Ovary (tissue), 9 donors: ENCODE results near the gene CCL13. TPM values are rescaled to one million over a fixed set of nuclear protein-coding genes. Genes with fewer than 3 reads are reported as not detected.

Experiments used
- DNase-seq, 5 donors: peaks; one replicate each; pipeline ENCODE4 v3.0.0-alpha.2; 2019 to 2020
- H3K27ac ChIP-seq, 2 donors: fragments of 200-600 bp; one replicate each; pipeline versions ENCODE4 v1.5.1 to v1.8.0; 2019 to 2022
- H3K27me3 ChIP-seq: fragments of 200-600 bp; one replicate; pipeline ENCODE4 v1.8.0; 2022
- H3K36me3 ChIP-seq: fragments of 200-600 bp; sonication (generic); one replicate; pipeline ENCODE4 v1.5.1; 2019
- H3K4me1 ChIP-seq: one replicate; pipeline ENCODE4 v1.8.1; 2013; ENCODE audit warnings: mild to moderate bottlenecking, moderate library complexity; ENCODE audit not compliant: insufficient read depth
- H3K4me3 ChIP-seq: fragments of 200-600 bp; sonication (generic); one replicate; pipeline ENCODE4 v1.5.1; 2017
- H3K9me3 ChIP-seq, 2 donors: fragments of 200-600 bp in 1 of 2; sonication (generic) in 1 of 2; one replicate each; pipeline versions ENCODE4 v1.5.1 to v1.8.1; 2013 to 2019; ENCODE audit warnings: mild to moderate bottlenecking in 1 of 2, moderate library complexity in 1 of 2
- EP300 ChIP-seq: sonication (generic); formaldehyde crosslinking; IDR thresholded peaks from one replicate; pipeline ENCODE4 v1.6.1; 2017; ENCODE audit warnings: antibody characterized with exemption
- POLR2A ChIP-seq: fragments of 450-650 bp; IDR thresholded peaks from one replicate; pipeline ENCODE4 v1.6.1; 2017; ENCODE audit warnings: antibody characterized with exemption, mild to moderate bottlenecking, moderate library complexity
- WGBS, 3 donors: extraction: QIAGEN DNeasy Blood & Tissue Kit in 1 of 3; methylation state at CpG; one replicate each; pipeline versions ENCODE4 v1.1.5 to v1.1.7; 2013 to 2017; 5-methylcytosine and 5-hydroxymethylcytosine counted together
- intact Hi-C, 4 donors: fragments of 100-400 bp; cut with DNase I; formaldehyde crosslinking; loops; one replicate each; pipeline versions ENCODE4 v1.11.0 to v1.15.1; 2022 to 2023
- polyA plus RNA-seq, 2 donors: library from polyadenylated mRNA; stranded (reverse); fragments of 200-250 nt in 1 of 2; fragments of 350-450 nt in 1 of 2; fragmentation: Illumina TruSeq in 1 of 2; extraction: RNeasy Lipid Tissue Mini Kit (QIAGEN cat#74804) in 1 of 2; gene quantifications; one replicate each; pipeline ENCODE4 v1.2.3, GENCODE V29; 2013 to 2014
- total RNA-seq, 7 donors: library from RNA; depleted of rRNA in 2 of 7; stranded (reverse); fragments of >200 nt in 2 of 7; fragmentation: NEBNext Ultra II Directional in 3 of 7; extraction: Animal tissue kit (Norgen Biotek cat#: 25700) in 3 of 7; gene quantifications; one replicate each; pipeline versions ENCODE4 v1.1.0 to v1.2.4, GENCODE V29; 2016 to 2023
- TF ChIP-seq, protein P1 (sequence below), 3 donors: fragments of 450-650 bp in 2 of 3; fragments of 200-600 bp in 1 of 3; IDR thresholded peaks; one replicate each; pipeline versions ENCODE4 v1.5.1 to v1.8.0; 2016 to 2022; ENCODE audit warnings: antibody characterized with exemption in 3 of 3, mild to moderate bottlenecking in 1 of 3
- donor health status: DM: no; HTN: no; CAD: no; lungs with moderate emphysema.
- donor health status: DM: no; HTN: no; CAD: no.
- donor health status: Bipolar disorder and iron deficiency.
- donor health status: DM: yes; HTN: yes; CAD: no.
- donor health status: DM: no; HTN: no; CAD: no.
- donor health status: DM: yes; HTN: yes; CAD: no.

CCL13 gene
- total and polyA plus RNA-seq, 9 donors: 0.47 to 5.1 (median 0.59) TPM; not detected in 4

DNA sequence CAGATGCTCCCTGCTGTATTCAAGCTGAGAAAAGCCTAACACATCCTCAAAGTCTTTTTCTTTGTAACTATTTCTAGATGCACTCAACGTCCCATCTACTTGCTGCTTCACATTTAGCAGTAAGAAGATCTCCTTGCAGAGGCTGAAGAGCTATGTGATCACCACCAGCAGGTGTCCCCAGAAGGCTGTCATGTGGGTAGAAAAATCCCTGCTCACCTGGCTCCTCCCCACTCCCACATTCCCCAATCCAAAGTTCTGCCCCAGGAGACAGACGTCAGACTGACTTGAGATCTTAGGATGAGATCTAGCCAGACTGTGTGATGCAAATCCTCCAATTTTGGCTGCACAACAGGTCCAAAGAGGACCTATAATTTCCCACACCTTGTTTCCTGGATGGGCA lies 1.1 kb downstream of the CCL13 start:
- DNase-seq: no peak
- H3K4me1 ChIP-seq: no peaks in the 10 kb centered on the region
- no peak overlapping the region for H3K27ac ChIP-seq
- no peaks in the 10 kb centered on the region for H3K27me3 ChIP-seq
- WGBS, 3 donors: 85 to 96% (median 93%) methylated on average over 2 of the region's 2 CpGs
- H3K36me3 ChIP-seq: no peaks in the 10 kb centered on the region
- H3K9me3 ChIP-seq: no peaks in the 10 kb centered on the region
- TF ChIP-seq EP300 (no peak), POLR2A (no peak)
- TF ChIP-seq, protein P1, sequence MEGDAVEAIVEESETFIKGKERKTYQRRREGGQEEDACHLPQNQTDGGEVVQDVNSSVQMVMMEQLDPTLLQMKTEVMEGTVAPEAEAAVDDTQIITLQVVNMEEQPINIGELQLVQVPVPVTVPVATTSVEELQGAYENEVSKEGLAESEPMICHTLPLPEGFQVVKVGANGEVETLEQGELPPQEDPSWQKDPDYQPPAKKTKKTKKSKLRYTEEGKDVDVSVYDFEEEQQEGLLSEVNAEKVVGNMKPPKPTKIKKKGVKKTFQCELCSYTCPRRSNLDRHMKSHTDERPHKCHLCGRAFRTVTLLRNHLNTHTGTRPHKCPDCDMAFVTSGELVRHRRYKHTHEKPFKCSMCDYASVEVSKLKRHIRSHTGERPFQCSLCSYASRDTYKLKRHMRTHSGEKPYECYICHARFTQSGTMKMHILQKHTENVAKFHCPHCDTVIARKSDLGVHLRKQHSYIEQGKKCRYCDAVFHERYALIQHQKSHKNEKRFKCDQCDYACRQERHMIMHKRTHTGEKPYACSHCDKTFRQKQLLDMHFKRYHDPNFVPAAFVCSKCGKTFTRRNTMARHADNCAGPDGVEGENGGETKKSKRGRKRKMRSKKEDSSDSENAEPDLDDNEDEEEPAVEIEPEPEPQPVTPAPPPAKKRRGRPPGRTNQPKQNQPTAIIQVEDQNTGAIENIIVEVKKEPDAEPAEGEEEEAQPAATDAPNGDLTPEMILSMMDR (IDR thresholded peaks at IDR 0.05): no peak
- no peak overlapping the region for H3K4me3 ChIP-seq
- intact Hi-C loops: no loop called here

DNA sequence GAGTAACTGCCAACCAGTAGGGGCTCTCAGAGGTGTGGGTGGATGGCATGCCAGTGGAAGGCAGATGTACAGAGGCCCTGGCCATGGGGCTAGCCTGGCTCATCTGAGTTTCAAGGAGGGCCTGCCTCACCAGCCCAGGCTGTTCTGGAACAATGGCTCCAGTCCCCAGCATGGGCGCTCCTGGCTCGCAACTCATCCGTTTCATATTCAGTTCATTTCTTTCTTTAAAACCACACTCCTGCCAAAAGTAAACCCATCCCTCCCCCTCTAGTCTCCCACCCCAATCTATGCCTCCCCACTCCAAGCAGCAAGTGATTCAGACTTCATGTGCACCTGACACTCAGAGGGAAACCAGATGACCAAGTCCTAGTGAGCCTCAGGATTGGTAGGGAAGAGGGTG lies 2.4 kb downstream of the CCL13 start:
- no peaks in the 10 kb centered on the region for H3K27me3 ChIP-seq
- 97 to 98% (median 97%) methylated on average over 3 of the region's 3 CpGs for WGBS, 3 donors
- H3K4me3 ChIP-seq: no peak overlapping the region
- no peak overlapping the region for H3K27ac ChIP-seq
- no peaks in the 10 kb centered on the region for H3K36me3 ChIP-seq
- intact Hi-C loops: no loop called here
- DNase-seq: no peak
- no peaks in the 10 kb centered on the region for H3K9me3 ChIP-seq
- TF ChIP-seq POLR2A: no peak
- TF ChIP-seq EP300: no peak
- TF ChIP-seq, protein P1 (IDR thresholded peaks at IDR 0.05): no peak
- H3K4me1 ChIP-seq: no peaks in the 10 kb centered on the region

DNA sequence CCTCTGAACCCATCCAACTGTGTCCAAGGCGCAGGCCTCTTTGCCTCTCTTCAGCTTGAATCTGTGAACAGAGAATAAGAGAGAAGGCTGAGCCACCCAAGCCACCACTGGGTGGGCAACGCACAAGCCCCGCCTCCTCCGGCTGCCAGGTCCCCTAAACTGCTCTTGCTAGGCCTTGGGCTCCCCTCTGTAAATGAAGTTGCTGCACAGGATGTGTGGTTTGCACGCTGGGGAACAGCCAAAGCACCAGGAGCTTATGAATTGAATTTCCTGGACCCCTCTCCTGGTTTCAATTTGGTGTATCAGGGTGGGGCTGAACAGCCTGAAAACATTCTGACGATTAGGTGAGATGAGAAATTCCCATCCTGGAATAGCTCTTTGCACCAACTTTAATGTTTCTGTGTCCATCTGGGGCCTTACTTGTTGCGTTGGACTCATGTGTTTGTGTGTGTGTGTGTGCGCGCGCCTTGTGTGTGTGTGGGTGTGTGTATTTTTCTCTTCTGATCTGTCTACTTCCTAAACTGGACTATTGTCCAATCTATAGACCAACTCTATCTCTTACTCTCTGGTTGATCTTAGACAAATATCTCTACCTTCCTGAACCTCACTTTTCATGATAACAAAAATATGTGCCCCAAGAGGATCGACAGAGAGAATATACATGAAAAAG lies 4.5 kb downstream of the CCL13 start:
- H3K36me3 ChIP-seq: no peaks in the 10 kb centered on the region
- DNase-seq: no peak
- H3K27me3 ChIP-seq: no peaks in the 10 kb centered on the region
- H3K4me3 ChIP-seq: no peak overlapping the region
- intact Hi-C loops: loop anchor here in 3 of 4 donors (2.0 to 10.0 kb wide), 3 partner anchors 156 to 160 kb away; no protein-coding TSS in a partner anchor
- TF ChIP-seq EP300 (no peak), POLR2A (no peak)
- TF ChIP-seq, protein P1 (IDR thresholded peaks at IDR 0.05): no peak
- WGBS, 3 donors: 79 to 88% (median 84%) methylated on average over 11 of the region's 11 CpGs
- H3K9me3 ChIP-seq: no peaks in the 10 kb centered on the region
- no peaks in the 10 kb centered on the region for H3K4me1 ChIP-seq
- H3K27ac ChIP-seq: no peak overlapping the region

DNA sequence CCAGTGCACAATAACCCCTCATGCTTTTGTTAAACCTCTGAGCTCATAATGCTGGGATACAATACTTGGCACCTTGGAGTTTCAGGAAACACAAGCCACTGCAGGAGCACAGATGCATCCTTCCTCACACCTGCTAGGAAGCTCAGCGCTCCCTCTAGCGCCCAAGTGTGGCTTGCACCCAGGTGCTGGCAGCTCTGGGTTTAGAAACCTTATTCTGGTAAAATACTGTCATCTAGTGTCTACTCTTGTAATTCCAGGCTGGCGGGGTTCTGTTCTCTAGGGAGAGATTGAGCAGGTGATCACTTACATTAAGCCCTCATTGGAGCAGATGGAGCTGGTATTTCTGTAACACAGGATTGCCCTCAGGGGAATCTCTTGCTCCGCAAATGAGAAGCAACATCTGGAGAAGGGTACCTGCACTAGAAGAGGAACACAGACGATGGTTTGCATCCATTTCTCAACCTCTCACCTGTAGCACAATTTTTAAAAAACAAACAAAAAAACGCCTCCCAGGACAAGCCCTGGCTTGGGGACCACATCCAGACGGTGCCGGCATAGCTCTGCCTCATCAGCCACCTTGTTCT lies 5.3 kb downstream of the CCL13 start:
- peak; percentile 54 to 85 (median 80) for DNase-seq
- Histone ChIP-seq H3K4me3 (no peak overlapping the region), H3K27me3 (no peaks in the 10 kb centered on the region), H3K9me3 (no peaks in the 10 kb centered on the region), H3K36me3 (no peaks in the 10 kb centered on the region), H3K27ac (no peak overlapping the region), H3K4me1 (no peaks in the 10 kb centered on the region)
- WGBS, 3 donors: 14 to 21% (median 20%) methylated on average over 8 of the region's 8 CpGs
- intact Hi-C loops: loop anchor here (2.0 to 10.0 kb wide), 3 partner anchors 157 to 161 kb away; no protein-coding TSS in a partner anchor
- TF ChIP-seq, protein P1 (IDR thresholded peaks at IDR 0.05): peak; percentile 39 to 92 (median 83)
- TF ChIP-seq EP300: no peak
